GM18526 (cell line): ENCODE measurements around the gene LMTK2.
A peak's percentile ranks its signal among the peaks of the same experiment; 100 is the strongest.

Source experiments
- POLR2A ChIP-seq: IDR thresholded peaks from 3 replicates; pipeline ENCODE4 v1.6.1; 2011; ENCODE audit not compliant: insufficient read length; ENCODE audit errors: extremely low read depth

The LMTK2 gene

GRCh38 chr7:98235901-98236300, 129.2 kb downstream of the LMTK2 start:
- no peak for TF ChIP-seq POLR2A

GRCh38 chr7:98236355-98237185, 129.9 kb downstream of the LMTK2 start:
- no peak for TF ChIP-seq POLR2A

GRCh38 chr7:98238076-98238475, 131.4 kb downstream of the LMTK2 start:
- no peak for TF ChIP-seq POLR2A

GRCh38 chr7:98238976-98239375, 132.3 kb downstream of the LMTK2 start:
- TF ChIP-seq POLR2A: no peak

- TF ChIP-seq POLR2A: no peak
Observed at GRCh38 chr7:98240961-98241673, 134.5 kb downstream of the LMTK2 start.

GRCh38 chr7:98241674-98242241, 135.1 kb downstream of the LMTK2 start:
- TF ChIP-seq POLR2A: no peak

GRCh38 chr7:98242342-98242741, 135.7 kb downstream of the LMTK2 start:
- TF ChIP-seq POLR2A: no peak

GRCh38 chr7:98242934-98243333, 136.3 kb downstream of the LMTK2 start:
- no peak for TF ChIP-seq POLR2A

GRCh38 chr7:98244871-98245270, 138.2 kb downstream of the LMTK2 start:
- no peak for TF ChIP-seq POLR2A

- no peak for TF ChIP-seq POLR2A
Observed at GRCh38 chr7:98248156-98248555, 141.5 kb downstream of the LMTK2 start.

GRCh38 chr7:98249106-98249505, 142.4 kb downstream of the LMTK2 start:
- no peak for TF ChIP-seq POLR2A

- TF ChIP-seq POLR2A: no peak
Observed at GRCh38 chr7:98250789-98251188, 144.1 kb downstream of the LMTK2 start.

GRCh38 chr7:98251231-98251600, 144.6 kb downstream of the LMTK2 start:
- TF ChIP-seq POLR2A: no peak

GRCh38 chr7:98251601-98252424, 145.2 kb downstream of the LMTK2 start, which contains the start of gene TECPR1:
TSS of gene TECPR1 (minus strand) at chr7:98252232. CDS start at chr7:98246146, 6,086 bp downstream.
- peak; percentile 64 for TF ChIP-seq POLR2A

GRCh38 chr7:98252425-98253054, 145.9 kb downstream of the LMTK2 start:
- TF ChIP-seq POLR2A: no peak
